Measurements from ENCODE around the gene NFYB.

Gene NFYB

DNA sequence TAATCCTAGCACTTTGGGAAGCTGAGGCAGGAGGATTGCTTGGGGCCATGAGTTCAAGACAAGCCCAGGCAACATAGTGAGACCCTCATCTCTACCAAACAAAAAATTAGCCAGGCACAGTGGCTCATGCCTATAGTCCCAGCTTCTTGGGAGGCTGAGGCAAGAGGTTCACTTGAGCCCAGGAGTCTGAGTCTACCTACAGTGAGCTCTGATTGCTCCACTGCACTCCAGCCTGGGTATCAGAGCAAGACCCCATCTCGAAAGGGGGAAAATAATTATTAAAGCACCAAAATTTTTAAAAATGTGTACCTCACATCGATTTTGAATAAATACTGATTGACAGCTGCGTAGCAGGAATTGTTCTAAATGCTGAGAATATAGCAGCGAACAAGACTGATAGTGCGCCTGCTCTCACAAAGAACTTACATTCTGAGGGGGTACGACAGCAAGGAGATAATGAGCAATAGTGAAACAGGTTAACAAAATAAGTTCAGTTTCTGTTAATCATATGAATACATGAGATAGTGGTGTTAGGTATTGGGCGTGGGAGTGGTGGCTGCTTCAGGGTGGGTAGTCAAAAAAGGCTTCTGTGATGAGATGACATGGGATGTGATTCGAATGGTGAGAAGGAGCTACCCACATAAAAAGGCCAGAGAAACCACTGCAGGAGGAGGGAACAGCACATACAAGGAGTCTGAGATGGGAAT, 54.1 kb downstream of the NFYB start:
- DNase-seq (ENCODE audit: low read depth): no peak
- no peak overlapping the region for H3K4me3 ChIP-seq (ENCODE audit: control insufficient read depth, low read depth, low read length)
- TF ChIP-seq, protein P1, sequence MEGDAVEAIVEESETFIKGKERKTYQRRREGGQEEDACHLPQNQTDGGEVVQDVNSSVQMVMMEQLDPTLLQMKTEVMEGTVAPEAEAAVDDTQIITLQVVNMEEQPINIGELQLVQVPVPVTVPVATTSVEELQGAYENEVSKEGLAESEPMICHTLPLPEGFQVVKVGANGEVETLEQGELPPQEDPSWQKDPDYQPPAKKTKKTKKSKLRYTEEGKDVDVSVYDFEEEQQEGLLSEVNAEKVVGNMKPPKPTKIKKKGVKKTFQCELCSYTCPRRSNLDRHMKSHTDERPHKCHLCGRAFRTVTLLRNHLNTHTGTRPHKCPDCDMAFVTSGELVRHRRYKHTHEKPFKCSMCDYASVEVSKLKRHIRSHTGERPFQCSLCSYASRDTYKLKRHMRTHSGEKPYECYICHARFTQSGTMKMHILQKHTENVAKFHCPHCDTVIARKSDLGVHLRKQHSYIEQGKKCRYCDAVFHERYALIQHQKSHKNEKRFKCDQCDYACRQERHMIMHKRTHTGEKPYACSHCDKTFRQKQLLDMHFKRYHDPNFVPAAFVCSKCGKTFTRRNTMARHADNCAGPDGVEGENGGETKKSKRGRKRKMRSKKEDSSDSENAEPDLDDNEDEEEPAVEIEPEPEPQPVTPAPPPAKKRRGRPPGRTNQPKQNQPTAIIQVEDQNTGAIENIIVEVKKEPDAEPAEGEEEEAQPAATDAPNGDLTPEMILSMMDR (conservative IDR thresholded peaks at IDR 0.05; ENCODE audit: control insufficient read depth, insufficient read depth, low read depth, low read length): no peak

DNA sequence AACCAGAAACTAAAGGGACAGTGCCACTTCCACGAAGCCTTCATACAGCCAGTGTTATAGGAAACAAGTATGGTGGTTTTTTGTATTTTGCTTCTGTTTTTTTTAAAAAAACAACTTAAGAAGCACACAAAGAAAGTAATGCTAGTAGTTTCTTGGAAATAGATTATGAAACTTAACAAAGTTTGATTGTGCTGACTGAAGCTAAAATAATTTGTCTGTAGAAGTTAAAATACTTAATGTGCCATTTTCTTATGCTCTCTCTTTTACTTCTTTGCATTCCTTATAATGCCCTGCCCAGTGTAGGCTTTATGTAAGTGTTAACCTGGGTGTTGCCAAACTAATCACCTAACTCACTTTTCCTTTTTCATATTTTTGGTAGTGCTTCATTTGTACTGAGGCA, 57.2 kb downstream of the NFYB start:
- TF ChIP-seq, protein P1 (conservative IDR thresholded peaks at IDR 0.05; ENCODE audit: control insufficient read depth, insufficient read depth, low read depth, low read length): no peak
- DNase-seq (ENCODE audit: low read depth): no peak
- H3K4me3 ChIP-seq (ENCODE audit: control insufficient read depth, low read depth, low read length): no peak overlapping the region

DNA sequence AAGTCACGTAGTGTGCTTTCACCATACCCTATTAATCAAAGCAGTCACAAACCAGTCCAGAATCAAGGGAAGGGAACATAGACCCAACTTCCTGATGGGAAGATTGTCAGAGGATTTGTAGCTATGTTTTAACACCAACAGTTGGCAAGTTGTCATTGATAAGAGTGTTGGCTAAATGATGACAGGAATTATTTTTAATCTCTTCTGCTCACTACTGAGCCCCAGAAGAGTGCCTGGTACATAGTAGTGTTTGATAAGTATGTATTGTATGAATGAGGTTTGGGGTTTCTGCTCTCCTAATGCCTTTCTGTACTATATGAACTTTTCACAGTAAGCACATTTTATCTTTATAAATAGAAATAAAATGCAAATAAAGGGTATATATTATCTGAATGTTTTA, 59.0 kb downstream of the NFYB start:
- H3K4me3 ChIP-seq (ENCODE audit: control insufficient read depth, low read depth, low read length): no peak overlapping the region
- no peak for DNase-seq (ENCODE audit: low read depth)
- TF ChIP-seq, protein P1 (conservative IDR thresholded peaks at IDR 0.05; ENCODE audit: control insufficient read depth, insufficient read depth, low read depth, low read length): no peak

DNA sequence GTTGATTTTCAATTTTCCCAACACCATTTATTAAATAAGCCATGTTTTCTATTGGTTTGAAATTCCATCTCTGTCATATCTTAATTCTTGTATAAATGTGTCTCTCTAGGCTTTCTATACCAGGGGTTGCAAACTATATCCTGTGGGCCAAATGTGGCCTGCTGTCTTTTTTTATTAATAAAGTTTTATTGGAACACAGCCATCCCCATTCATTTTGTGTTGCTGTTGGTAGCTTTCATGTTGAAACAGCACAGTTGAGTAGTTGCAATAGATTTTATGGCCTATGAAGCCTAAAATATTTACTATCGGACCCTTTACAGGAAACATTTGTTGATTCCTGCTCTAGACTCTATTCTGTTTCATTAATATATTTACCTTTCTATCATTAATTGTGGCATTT, 64.3 kb downstream of the NFYB start:
- no peak overlapping the region for H3K4me3 ChIP-seq (ENCODE audit: control insufficient read depth, low read depth, low read length)
- TF ChIP-seq, protein P1 (conservative IDR thresholded peaks at IDR 0.05; ENCODE audit: control insufficient read depth, insufficient read depth, low read depth, low read length): no peak
- DNase-seq (ENCODE audit: low read depth): no peak

DNA sequence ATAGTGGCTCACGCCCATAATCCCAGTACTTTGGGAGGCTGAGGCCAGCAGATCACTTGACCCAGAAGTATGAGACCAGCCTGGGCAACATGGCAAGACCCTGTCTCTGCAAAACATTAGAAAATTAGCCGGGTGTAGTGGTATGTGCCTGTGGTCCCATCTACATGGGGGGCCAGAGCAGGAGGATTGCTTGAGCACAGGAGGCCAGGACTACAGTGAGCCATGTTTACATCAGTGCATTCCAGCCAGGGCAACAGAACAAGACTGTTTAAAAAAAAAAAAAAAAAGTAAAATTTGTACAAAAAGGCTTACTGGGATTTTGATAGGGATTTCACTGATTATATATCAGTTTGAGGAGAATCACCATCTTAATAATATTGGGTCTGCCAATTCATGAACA, 65.9 kb downstream of the NFYB start:
- TF ChIP-seq, protein P1 (conservative IDR thresholded peaks at IDR 0.05; ENCODE audit: control insufficient read depth, insufficient read depth, low read depth, low read length): no peak
- no peak for DNase-seq (ENCODE audit: low read depth)
- H3K4me3 ChIP-seq (ENCODE audit: control insufficient read depth, low read depth, low read length): no peak overlapping the region

Measured in fibroblast of mammary gland (primary cell).